Measurements from ENCODE around the gene PTPN20.

PTPN20 gene

GRCh38 chr10:47043928-47044538, 132.8 kb downstream of the PTPN20 start:
- TF ChIP-seq, protein P1, sequence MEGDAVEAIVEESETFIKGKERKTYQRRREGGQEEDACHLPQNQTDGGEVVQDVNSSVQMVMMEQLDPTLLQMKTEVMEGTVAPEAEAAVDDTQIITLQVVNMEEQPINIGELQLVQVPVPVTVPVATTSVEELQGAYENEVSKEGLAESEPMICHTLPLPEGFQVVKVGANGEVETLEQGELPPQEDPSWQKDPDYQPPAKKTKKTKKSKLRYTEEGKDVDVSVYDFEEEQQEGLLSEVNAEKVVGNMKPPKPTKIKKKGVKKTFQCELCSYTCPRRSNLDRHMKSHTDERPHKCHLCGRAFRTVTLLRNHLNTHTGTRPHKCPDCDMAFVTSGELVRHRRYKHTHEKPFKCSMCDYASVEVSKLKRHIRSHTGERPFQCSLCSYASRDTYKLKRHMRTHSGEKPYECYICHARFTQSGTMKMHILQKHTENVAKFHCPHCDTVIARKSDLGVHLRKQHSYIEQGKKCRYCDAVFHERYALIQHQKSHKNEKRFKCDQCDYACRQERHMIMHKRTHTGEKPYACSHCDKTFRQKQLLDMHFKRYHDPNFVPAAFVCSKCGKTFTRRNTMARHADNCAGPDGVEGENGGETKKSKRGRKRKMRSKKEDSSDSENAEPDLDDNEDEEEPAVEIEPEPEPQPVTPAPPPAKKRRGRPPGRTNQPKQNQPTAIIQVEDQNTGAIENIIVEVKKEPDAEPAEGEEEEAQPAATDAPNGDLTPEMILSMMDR (conservative IDR thresholded peaks at IDR 0.05; ENCODE audit: low read length): no peak
- H3K4me3 ChIP-seq (ENCODE audit: low read length): no peak overlapping the region
- no peak for DNase-seq (ENCODE audit: low read depth)

DNA sequence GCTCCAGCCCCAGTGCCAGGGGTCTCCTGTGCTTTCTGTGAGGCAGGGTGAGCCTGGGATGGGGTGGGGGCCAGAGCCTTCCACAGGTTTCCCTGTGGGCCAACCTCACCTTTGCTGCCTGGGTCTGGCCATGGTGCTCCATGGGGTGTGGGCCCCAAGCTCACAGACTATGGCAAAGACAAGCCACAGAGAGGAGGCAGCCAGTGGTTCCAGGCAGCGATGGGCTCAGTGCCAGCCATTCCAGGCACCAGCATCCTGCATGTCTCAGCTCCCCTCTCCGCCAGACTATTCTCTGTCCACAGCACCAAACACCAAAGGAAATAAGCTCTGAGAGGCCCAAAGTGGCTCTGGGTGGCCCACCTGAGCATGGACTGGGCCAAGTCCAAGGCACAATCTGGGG, 133.5 kb downstream of the PTPN20 start:
- DNase-seq (ENCODE audit: low read depth): no peak
- TF ChIP-seq, protein P1 (conservative IDR thresholded peaks at IDR 0.05; ENCODE audit: low read length): no peak
- no peak overlapping the region for H3K4me3 ChIP-seq (ENCODE audit: low read length)

DNA sequence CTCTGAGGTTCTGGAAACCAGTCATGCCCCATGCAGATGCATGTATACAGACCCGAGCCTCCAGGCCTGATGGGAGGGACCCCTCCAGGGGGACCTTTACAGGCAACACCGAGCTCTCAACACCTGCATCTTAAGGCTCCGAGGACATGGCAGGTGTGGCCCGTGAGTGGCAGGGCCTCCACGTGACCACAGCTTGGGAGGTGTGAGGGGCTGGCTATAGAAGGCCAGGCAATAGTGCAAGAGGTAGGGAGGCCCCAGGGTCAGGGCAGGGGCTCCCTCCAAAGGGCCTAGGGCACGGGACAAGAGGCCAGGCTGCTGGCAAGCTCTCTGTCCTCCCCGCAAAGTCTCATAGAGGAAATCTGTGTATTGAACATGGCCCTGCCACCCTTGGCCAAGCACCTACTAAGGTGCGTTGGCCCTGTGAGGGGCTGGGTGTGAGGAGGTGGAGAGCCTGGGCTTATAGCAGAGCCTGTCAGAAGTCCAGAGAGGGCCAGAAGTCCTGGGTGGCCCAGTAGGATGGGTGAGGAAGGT, 134.2 kb downstream of the PTPN20 start:
- H3K4me3 ChIP-seq (ENCODE audit: low read length): no peak overlapping the region
- TF ChIP-seq, protein P1 (conservative IDR thresholded peaks at IDR 0.05; ENCODE audit: low read length): no peak
- DNase-seq (ENCODE audit: low read depth): no peak

- TF ChIP-seq, protein P1 (conservative IDR thresholded peaks at IDR 0.05; ENCODE audit: low read length): no peak
- no peak overlapping the region for H3K4me3 ChIP-seq (ENCODE audit: low read length)
- DNase-seq (ENCODE audit: low read depth): no peak
Measured at GRCh38 chr10:47046321-47047126, 135.3 kb downstream of the PTPN20 start.

DNA sequence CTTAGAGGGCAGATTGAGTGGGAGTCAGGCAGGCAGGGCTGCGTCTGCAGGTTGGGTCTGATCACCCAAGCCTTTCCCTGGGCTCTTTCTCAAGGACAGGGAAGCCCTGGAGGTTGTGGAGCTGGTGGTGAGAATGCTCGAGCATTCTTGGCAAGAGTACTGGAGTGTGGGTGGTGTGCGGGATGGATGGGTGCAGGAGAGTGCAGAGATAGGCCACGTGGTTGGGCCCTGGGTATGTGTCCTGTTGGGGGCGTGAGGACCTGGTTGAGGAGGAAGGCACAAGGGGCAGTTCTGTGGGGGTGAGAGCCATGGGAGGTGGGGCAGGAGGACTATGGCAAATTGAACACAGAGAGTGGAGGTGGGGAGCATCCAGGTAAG, 135.9 kb downstream of the PTPN20 start:
- H3K4me3 ChIP-seq (ENCODE audit: low read length): no peak overlapping the region
- TF ChIP-seq, protein P1 (conservative IDR thresholded peaks at IDR 0.05; ENCODE audit: low read length): no peak
- DNase-seq (ENCODE audit: low read depth): no peak

DNA sequence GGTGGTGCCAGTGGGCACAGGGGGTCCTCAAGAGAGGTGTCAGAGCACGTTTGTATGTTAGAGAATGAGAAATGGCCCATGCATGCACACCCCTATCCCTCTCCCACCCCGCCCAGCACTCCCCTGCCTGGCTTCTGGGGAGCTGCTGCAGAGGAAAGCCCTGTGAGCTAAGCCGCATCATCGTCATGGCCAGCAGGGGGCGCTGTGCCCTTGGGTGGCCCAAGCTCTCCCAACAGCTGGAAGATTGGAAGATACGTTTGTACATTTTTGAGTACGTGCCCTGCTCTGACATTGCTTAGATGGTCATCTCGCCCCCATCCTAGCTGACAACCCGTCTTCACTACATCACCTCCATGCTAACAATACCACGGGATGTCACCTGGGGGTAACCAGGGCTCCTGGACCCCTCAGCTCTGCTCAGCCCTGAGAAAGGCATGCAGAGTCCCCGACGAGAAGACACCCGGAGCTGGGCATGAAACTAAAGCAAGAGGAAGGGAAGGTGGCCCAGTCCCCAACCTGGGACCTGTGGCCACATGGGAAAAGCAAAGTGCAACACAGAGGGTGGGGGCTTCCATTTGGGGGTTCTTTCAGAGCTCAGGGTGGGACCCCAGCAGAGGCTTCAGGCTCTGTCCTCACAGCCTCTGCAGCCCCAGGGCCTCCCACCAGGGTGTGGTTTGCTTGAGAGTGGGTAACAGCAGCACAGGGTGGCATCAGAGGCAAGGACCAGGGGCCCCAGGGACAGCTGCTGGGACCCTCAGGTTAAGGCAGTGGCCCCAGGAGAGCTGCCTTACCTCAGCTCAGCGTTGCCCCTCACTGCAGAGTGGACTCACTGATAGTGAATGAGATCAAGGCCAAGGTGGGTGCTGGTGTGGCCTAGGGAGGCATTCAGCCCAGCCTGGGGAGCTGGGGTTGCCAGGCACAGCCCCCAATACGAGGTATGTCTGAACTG, 136.6 kb downstream of the PTPN20 start:
- DNase-seq (ENCODE audit: low read depth): peak; percentile 70
- TF ChIP-seq, protein P1 (conservative IDR thresholded peaks at IDR 0.05; ENCODE audit: low read length): peak; percentile 80
- no peak overlapping the region for H3K4me3 ChIP-seq (ENCODE audit: low read length)
